PC-9 (cell line): ENCODE results near the gene GLRA2. TPM values are rescaled to one million over a fixed set of nuclear protein-coding genes. Genes with fewer than 3 reads are reported as not detected.

ENCODE experiments used
- BruUV-seq: library from RNA; stranded (reverse); fragments of 400-500 nt; replicated peaks from 2 replicates; lab custom pipeline; 2021; lab: Mats Ljungman, UMichigan
- CTCF ChIA-PET: fragments of 300-600 bp; sonication (Branson Sonifier 250); formaldehyde crosslinking; loops from one replicate; lab custom pipeline; 2022; ENCODE audit warnings: antibody characterized with exemption; lab: Charles Lee
- POLR2A ChIA-PET: fragments of 300-600 bp; sonication (Branson Sonifier 250); formaldehyde crosslinking; loops from one replicate; lab custom pipeline; 2022; ENCODE audit warnings: antibody characterized with exemption; ENCODE audit not compliant: unreplicated experiment; lab: Charles Lee
- DNase-seq, 2 experiments: peaks; one replicate each; pipeline versions ENCODE4 v3.0.0 to v3.0.0-alpha.2; 2015 to 2022; ENCODE audit warnings: mixed read lengths in 1 of 2
- H2AFZ ChIP-seq: fragments of 200-600 bp; sonication (generic); 2 replicates; pipeline ENCODE4 v1.8.1; 2017; ENCODE audit warnings: antibody characterized with exemption
- H3F3A ChIP-seq: fragments of 200-600 bp; sonication (generic); 2 replicates; pipeline ENCODE4 v1.8.1; 2017; ENCODE audit warnings: antibody characterized with exemption, mild to moderate bottlenecking, low read depth; ENCODE audit not compliant: insufficient read depth
- H3K27ac ChIP-seq: fragments of 200-600 bp; sonication (generic); 2 replicates; pipeline ENCODE4 v1.6.1; 2016; ENCODE audit warnings: mixed run types
- H3K27me3 ChIP-seq: fragments of 200-600 bp; sonication (generic); 2 replicates; pipeline ENCODE4 v1.6.1; 2016; ENCODE audit warnings: low read depth, mixed run types; ENCODE audit not compliant: insufficient read depth
- H3K36me3 ChIP-seq: fragments of 200-600 bp; sonication (generic); 2 replicates; pipeline ENCODE4 v1.6.1; 2016; ENCODE audit warnings: low read depth, mixed run types
- H3K4me1 ChIP-seq: fragments of 200-600 bp; sonication (generic); replicated peaks from 2 replicates; pipeline ENCODE4 v1.6.1; 2016; ENCODE audit warnings: mixed run types; ENCODE audit not compliant: insufficient read depth
- H3K4me2 ChIP-seq: fragments of 200-600 bp; sonication (generic); 2 replicates; pipeline ENCODE4 v1.6.1; 2017; ENCODE audit warnings: mixed run types
- H3K4me3 ChIP-seq: fragments of 200-600 bp; sonication (generic); 2 replicates; pipeline ENCODE4 v1.6.1; 2016; ENCODE audit warnings: mixed run types
- H3K79me2 ChIP-seq: fragments of 200-600 bp; sonication (generic); 2 replicates; pipeline ENCODE4 v1.6.1; 2017; ENCODE audit warnings: low read depth, mixed run types
- H3K9me2 ChIP-seq: fragments of 200-600 bp; sonication (generic); 2 replicates; pipeline ENCODE4 v1.8.1; 2017; ENCODE audit warnings: mild to moderate bottlenecking; ENCODE audit not compliant: insufficient read depth
- H3K9me3 ChIP-seq: fragments of 200-600 bp; sonication (generic); 2 replicates; pipeline ENCODE4 v1.8.1; 2016; ENCODE audit warnings: low read depth; ENCODE audit not compliant: insufficient read depth
- H4K20me1 ChIP-seq: fragments of 200-600 bp; sonication (generic); 2 replicates; pipeline ENCODE4 v1.8.1; 2017; ENCODE audit not compliant: insufficient read depth
- EZH2 ChIP-seq: fragments of 200-600 bp; sonication (generic); IDR thresholded peaks from 2 replicates; pipeline ENCODE4 v1.8.0; 2017; ENCODE audit warnings: antibody characterized with exemption, low read depth
- intact Hi-C: fragments of 100-400 bp; cut with micrococcal nuclease; formaldehyde crosslinking; loops from one replicate; pipeline ENCODE4 v1.10.0; 2022; ENCODE audit not compliant: unreplicated experiment
- total RNA-seq: library from RNA; stranded (reverse); gene quantifications from 2 replicates; pipeline ENCODE4 v1.2.3, GENCODE V29; 2021
- TF ChIP-seq, protein P1 (sequence below): fragments of 200-600 bp; sonication (generic); conservative IDR thresholded peaks from 2 replicates; pipeline ENCODE4 v1.6.1; 2017; ENCODE audit warnings: mixed run types, antibody characterized with exemption, mild to moderate bottlenecking, moderate library complexity

The GLRA2 gene
- total RNA-seq, 1 experiment from 2014 or later = not detected

- no peaks in the 10 kb centered on the region for H3K9me3 ChIP-seq
- H3F3A ChIP-seq = no peaks in the 10 kb centered on the region
- no peaks in the 10 kb centered on the region for H3K4me1 ChIP-seq
- H3K79me2 ChIP-seq = no peaks in the 10 kb centered on the region
- no peaks in the 10 kb centered on the region for H4K20me1 ChIP-seq
- no peak overlapping the region for H3K4me2 ChIP-seq
- CTCF ChIA-PET = no interaction called here
- no peak overlapping the region for H2AFZ ChIP-seq
- no peak for DNase-seq
- no peak overlapping the region for H3K27ac ChIP-seq
- intact Hi-C loops = no loop called here
- no peaks in the 10 kb centered on the region for H3K9me2 ChIP-seq
- H3K27me3 ChIP-seq = no peaks in the 10 kb centered on the region
- TF ChIP-seq, protein P1, sequence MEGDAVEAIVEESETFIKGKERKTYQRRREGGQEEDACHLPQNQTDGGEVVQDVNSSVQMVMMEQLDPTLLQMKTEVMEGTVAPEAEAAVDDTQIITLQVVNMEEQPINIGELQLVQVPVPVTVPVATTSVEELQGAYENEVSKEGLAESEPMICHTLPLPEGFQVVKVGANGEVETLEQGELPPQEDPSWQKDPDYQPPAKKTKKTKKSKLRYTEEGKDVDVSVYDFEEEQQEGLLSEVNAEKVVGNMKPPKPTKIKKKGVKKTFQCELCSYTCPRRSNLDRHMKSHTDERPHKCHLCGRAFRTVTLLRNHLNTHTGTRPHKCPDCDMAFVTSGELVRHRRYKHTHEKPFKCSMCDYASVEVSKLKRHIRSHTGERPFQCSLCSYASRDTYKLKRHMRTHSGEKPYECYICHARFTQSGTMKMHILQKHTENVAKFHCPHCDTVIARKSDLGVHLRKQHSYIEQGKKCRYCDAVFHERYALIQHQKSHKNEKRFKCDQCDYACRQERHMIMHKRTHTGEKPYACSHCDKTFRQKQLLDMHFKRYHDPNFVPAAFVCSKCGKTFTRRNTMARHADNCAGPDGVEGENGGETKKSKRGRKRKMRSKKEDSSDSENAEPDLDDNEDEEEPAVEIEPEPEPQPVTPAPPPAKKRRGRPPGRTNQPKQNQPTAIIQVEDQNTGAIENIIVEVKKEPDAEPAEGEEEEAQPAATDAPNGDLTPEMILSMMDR = no peak
- no peak for TF ChIP-seq EZH2
- POLR2A ChIA-PET = no interaction called here
- no TSS peak for BruUV-seq
- H3K36me3 ChIP-seq = no peaks in the 10 kb centered on the region
- H3K4me3 ChIP-seq = no peak overlapping the region
These were observed 161.2 kb downstream of the GLRA2 start for GRCh38 chrX:14690553-14690952.

DNA sequence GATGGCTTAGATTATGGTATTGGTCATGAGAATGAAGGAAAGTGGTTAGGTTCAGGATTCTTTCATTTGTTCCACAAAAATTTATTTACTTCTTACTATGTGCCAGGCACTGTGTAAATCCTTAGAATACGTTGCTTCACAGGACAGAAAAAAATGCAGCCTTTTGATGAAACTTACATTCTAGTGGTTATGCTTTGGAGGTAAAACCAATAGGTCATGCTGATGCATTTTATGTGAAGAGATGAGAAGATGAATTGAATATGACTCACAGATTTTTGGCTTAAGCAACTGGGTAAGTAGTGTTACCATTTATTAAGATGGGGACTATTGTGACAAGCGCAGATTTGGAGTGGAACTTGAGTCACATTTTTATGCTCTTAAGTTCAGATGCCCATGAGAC, 165.3 kb downstream of the GLRA2 start:
- no peaks in the 10 kb centered on the region for H3F3A ChIP-seq
- no peaks in the 10 kb centered on the region for H3K9me3 ChIP-seq
- no peaks in the 10 kb centered on the region for H3K36me3 ChIP-seq
- no peaks in the 10 kb centered on the region for H4K20me1 ChIP-seq
- no peak for DNase-seq
- no peaks in the 10 kb centered on the region for H3K79me2 ChIP-seq
- no TSS peak for BruUV-seq
- H3K27me3 ChIP-seq = no peaks in the 10 kb centered on the region
- H3K4me3 ChIP-seq = no peak overlapping the region
- H3K27ac ChIP-seq = no peak overlapping the region
- no peak overlapping the region for H2AFZ ChIP-seq
- intact Hi-C loops = no loop called here
- TF ChIP-seq EZH2 = no peak
- TF ChIP-seq, protein P1 = no peak
- ChIA-PET CTCF (no interaction called here), POLR2A (no interaction called here)
- H3K4me1 ChIP-seq = peaks cover 5% of the 10 kb centered on the region; the same call in 1 of the 2 replicates
- H3K4me2 ChIP-seq = no peak overlapping the region
- H3K9me2 ChIP-seq = no peaks in the 10 kb centered on the region

GRCh38 chrX:14697451-14697850, 168.1 kb downstream of the GLRA2 start:
- TF ChIP-seq, protein P1 = peak; percentile 73
- no peak for TF ChIP-seq EZH2
- peak in 1 of 2 experiments; percentile 13 for DNase-seq
- no peak overlapping the region for H2AFZ ChIP-seq
- H3K27me3 ChIP-seq = no peaks in the 10 kb centered on the region
- peaks cover 5% of the 10 kb centered on the region; the same call in 1 of the 2 replicates for H3K4me1 ChIP-seq
- H3K36me3 ChIP-seq = no peaks in the 10 kb centered on the region
- H3K79me2 ChIP-seq = no peaks in the 10 kb centered on the region
- CTCF ChIA-PET = no interaction called here
- H3K4me2 ChIP-seq = no peak overlapping the region
- intact Hi-C loops = no loop called here
- no TSS peak for BruUV-seq
- H3K27ac ChIP-seq = no peak overlapping the region
- H4K20me1 ChIP-seq = no peaks in the 10 kb centered on the region
- POLR2A ChIA-PET = no interaction called here
- no peaks in the 10 kb centered on the region for H3K9me3 ChIP-seq
- H3F3A ChIP-seq = no peaks in the 10 kb centered on the region
- H3K9me2 ChIP-seq = no peaks in the 10 kb centered on the region
- no peak overlapping the region for H3K4me3 ChIP-seq
